ENCODE data around the gene UMAD1.

The UMAD1 gene

GRCh38 chr7:7739204-7740036 is 98.9 kb downstream of the UMAD1 start:
- no peaks in the 10 kb centered on the region for H3K36me3 Mint-ChIP-seq (ENCODE audit: low read depth)
- H3K4me1 Mint-ChIP-seq (ENCODE audit: low read depth), result peaks cover 22% of the 10 kb centered on the region
- no peak for DNase-seq
- H3K27ac Mint-ChIP-seq, result no peak overlapping the region
- no peak overlapping the region for H3K4me3 Mint-ChIP-seq
- no peaks in the 10 kb centered on the region for H3K27me3 Mint-ChIP-seq
- H3K9me3 Mint-ChIP-seq, result no peaks in the 10 kb centered on the region

GRCh38 chr7:7740037-7740355 is 99.4 kb downstream of the UMAD1 start:
- no peak for DNase-seq
- Mint-ChIP-seq H3K4me1 (ENCODE audit: low read depth) (peaks cover 20% of the 10 kb centered on the region), H3K27me3 (no peaks in the 10 kb centered on the region), H3K27ac (no peak overlapping the region), H3K36me3 (ENCODE audit: low read depth) (no peaks in the 10 kb centered on the region), H3K9me3 (no peaks in the 10 kb centered on the region), H3K4me3 (no peak overlapping the region)

GRCh38 chr7:7742223-7742622 is 101.7 kb downstream of the UMAD1 start:
- Mint-ChIP-seq H3K27ac (no peak overlapping the region), H3K4me1 (ENCODE audit: low read depth) (peaks cover 20% of the 10 kb centered on the region), H3K36me3 (ENCODE audit: low read depth) (no peaks in the 10 kb centered on the region), H3K4me3 (no peak overlapping the region), H3K9me3 (no peaks in the 10 kb centered on the region), H3K27me3 (no peaks in the 10 kb centered on the region)
- DNase-seq, result no peak

- H3K27ac Mint-ChIP-seq, result no peak overlapping the region
- H3K36me3 Mint-ChIP-seq (ENCODE audit: low read depth), result no peaks in the 10 kb centered on the region
- DNase-seq, result no peak
- no peak overlapping the region for H3K4me3 Mint-ChIP-seq
- H3K9me3 Mint-ChIP-seq, result no peaks in the 10 kb centered on the region
- no peaks in the 10 kb centered on the region for H3K4me1 Mint-ChIP-seq (ENCODE audit: low read depth)
- no peaks in the 10 kb centered on the region for H3K27me3 Mint-ChIP-seq
Observed at GRCh38 chr7:7745258-7745657, 104.7 kb downstream of the UMAD1 start.

GRCh38 chr7:7745966-7746365 is 105.4 kb downstream of the UMAD1 start:
- H3K27me3 Mint-ChIP-seq, result no peaks in the 10 kb centered on the region
- H3K9me3 Mint-ChIP-seq, result no peaks in the 10 kb centered on the region
- H3K36me3 Mint-ChIP-seq (ENCODE audit: low read depth), result no peaks in the 10 kb centered on the region
- H3K27ac Mint-ChIP-seq, result no peak overlapping the region
- no peak for DNase-seq
- H3K4me3 Mint-ChIP-seq, result no peak overlapping the region
- H3K4me1 Mint-ChIP-seq (ENCODE audit: low read depth), result no peaks in the 10 kb centered on the region

GRCh38 chr7:7746458-7746857 is 105.9 kb downstream of the UMAD1 start:
- H3K27ac Mint-ChIP-seq, result no peak overlapping the region
- no peaks in the 10 kb centered on the region for H3K9me3 Mint-ChIP-seq
- no peaks in the 10 kb centered on the region for H3K27me3 Mint-ChIP-seq
- H3K36me3 Mint-ChIP-seq (ENCODE audit: low read depth), result no peaks in the 10 kb centered on the region
- DNase-seq, result no peak
- peaks cover 4% of the 10 kb centered on the region for H3K4me1 Mint-ChIP-seq (ENCODE audit: low read depth)
- H3K4me3 Mint-ChIP-seq, result no peak overlapping the region

GRCh38 chr7:7750571-7751242 is 110.2 kb downstream of the UMAD1 start:
- H3K27ac Mint-ChIP-seq, result no peak overlapping the region
- no peaks in the 10 kb centered on the region for H3K27me3 Mint-ChIP-seq
- no peaks in the 10 kb centered on the region for H3K36me3 Mint-ChIP-seq (ENCODE audit: low read depth)
- H3K4me3 Mint-ChIP-seq, result no peak overlapping the region
- DNase-seq, result no peak
- H3K9me3 Mint-ChIP-seq, result no peaks in the 10 kb centered on the region
- peaks cover 4% of the 10 kb centered on the region for H3K4me1 Mint-ChIP-seq (ENCODE audit: low read depth)

GRCh38 chr7:7751243-7752092 is 110.9 kb downstream of the UMAD1 start:
- Mint-ChIP-seq H3K9me3 (no peaks in the 10 kb centered on the region), H3K27ac (no peak overlapping the region), H3K4me1 (ENCODE audit: low read depth) (peaks cover 4% of the 10 kb centered on the region), H3K36me3 (ENCODE audit: low read depth) (no peaks in the 10 kb centered on the region), H3K4me3 (no peak overlapping the region), H3K27me3 (no peaks in the 10 kb centered on the region)
- DNase-seq, result no peak

GRCh38 chr7:7756577-7756976 is 116.0 kb downstream of the UMAD1 start:
- H3K4me3 Mint-ChIP-seq, result no peak overlapping the region
- H3K27me3 Mint-ChIP-seq, result no peaks in the 10 kb centered on the region
- peaks cover 7% of the 10 kb centered on the region for H3K4me1 Mint-ChIP-seq (ENCODE audit: low read depth)
- H3K36me3 Mint-ChIP-seq (ENCODE audit: low read depth), result no peaks in the 10 kb centered on the region
- no peak for DNase-seq
- H3K27ac Mint-ChIP-seq, result no peak overlapping the region
- no peaks in the 10 kb centered on the region for H3K9me3 Mint-ChIP-seq

- no peak overlapping the region for H3K4me3 Mint-ChIP-seq
- DNase-seq, result no peak
- H3K36me3 Mint-ChIP-seq (ENCODE audit: low read depth), result no peaks in the 10 kb centered on the region
- H3K9me3 Mint-ChIP-seq, result no peaks in the 10 kb centered on the region
- no peak overlapping the region for H3K27ac Mint-ChIP-seq
- peaks cover 17% of the 10 kb centered on the region for H3K4me1 Mint-ChIP-seq (ENCODE audit: low read depth)
- no peaks in the 10 kb centered on the region for H3K27me3 Mint-ChIP-seq
Observed at GRCh38 chr7:7757576-7757975, 117.0 kb downstream of the UMAD1 start.

- peak overlapping the region; percentile 90 for H3K27ac Mint-ChIP-seq
- H3K9me3 Mint-ChIP-seq, result no peaks in the 10 kb centered on the region
- peak overlapping the region; percentile 83 for H3K4me3 Mint-ChIP-seq
- H3K4me1 Mint-ChIP-seq (ENCODE audit: low read depth), result peaks cover 38% of the 10 kb centered on the region
- no peaks in the 10 kb centered on the region for H3K27me3 Mint-ChIP-seq
- DNase-seq, result no peak
- no peaks in the 10 kb centered on the region for H3K36me3 Mint-ChIP-seq (ENCODE audit: low read depth)
Observed at GRCh38 chr7:7761340-7761973, 120.9 kb downstream of the UMAD1 start.

GRCh38 chr7:7761974-7762779 is 121.6 kb downstream of the UMAD1 start:
- H3K27ac Mint-ChIP-seq, result peak overlapping the region; percentile 90
- no peaks in the 10 kb centered on the region for H3K9me3 Mint-ChIP-seq
- no peaks in the 10 kb centered on the region for H3K27me3 Mint-ChIP-seq
- H3K4me1 Mint-ChIP-seq (ENCODE audit: low read depth), result peaks cover 38% of the 10 kb centered on the region
- peak; percentile 33 for DNase-seq
- no peaks in the 10 kb centered on the region for H3K36me3 Mint-ChIP-seq (ENCODE audit: low read depth)
- peak overlapping the region; percentile 83 for H3K4me3 Mint-ChIP-seq

GRCh38 chr7:7764520-7765396 is 124.2 kb downstream of the UMAD1 start:
- Mint-ChIP-seq H3K4me3 (no peak overlapping the region), H3K27ac (peak overlapping the region; percentile 61), H3K9me3 (no peaks in the 10 kb centered on the region), H3K36me3 (ENCODE audit: low read depth) (no peaks in the 10 kb centered on the region), H3K27me3 (no peaks in the 10 kb centered on the region), H3K4me1 (ENCODE audit: low read depth) (peaks cover 38% of the 10 kb centered on the region)
- DNase-seq, result no peak

All from activated T-cell treated with anti-CD3 and anti-CD28 coated beads, Interleukin-2, amount 50 U/mL, for 24 hours (primary cell).